ENCODE data around the gene YAP1. TPM values are rescaled to one million over a fixed set of nuclear protein-coding genes. Genes with fewer than 3 reads are reported as not detected.

Gene YAP1
- total and polyA plus RNA-seq, 2 experiments from 2014 or later: 20.6 to 111 TPM

GRCh38 chr11:102070766-102071165 is 39.5 kb upstream of the YAP1 start:
- Histone ChIP-seq H4K20me1 (ENCODE audit: insufficient read depth, poor library complexity, severe bottlenecking) (no peaks in the 10 kb centered on the region), H3K4me3 (no peak overlapping the region), H3K79me2 (no peaks in the 10 kb centered on the region), H3K27ac (no peak overlapping the region), H3K36me3 (replicated peaks; ENCODE audit: insufficient read depth, low read depth) (no peaks in the 10 kb centered on the region), H3K4me1 (ENCODE audit: insufficient read depth) (no peaks in the 10 kb centered on the region), H3K9me2 (replicated peaks; ENCODE audit: insufficient read depth) (no peaks in the 10 kb centered on the region), H3K27me3 (no peaks in the 10 kb centered on the region), H3K9me3 (ENCODE audit: low read depth) (peaks cover 5% of the 10 kb centered on the region), H2AFZ (no peak overlapping the region), H3K4me2 (no peak overlapping the region)
- 0% methylated on average over 1 of the region's 1 CpG for WGBS (ENCODE audit: low lambda C conversion rate, missing lambda C conversion rate)
- TF ChIP-seq CTCF (IDR thresholded peaks at IDR 0.05; ENCODE audit: poor library complexity) (no peak), EZH2 (IDR thresholded peaks at IDR 0.05; ENCODE audit: borderline replicate concordance) (no peak), EZH2phosphoT487 (IDR thresholded peaks at IDR 0.05; ENCODE audit: low read depth, severe bottlenecking, unreplicated experiment) (no peak)
- DNase-seq (ENCODE audit: low spot score): no peak

- H3K4me3 ChIP-seq: no peak overlapping the region
- H3K4me1 ChIP-seq (ENCODE audit: insufficient read depth): no peaks in the 10 kb centered on the region
- 80% methylated on average over 1 of the region's 1 CpG for WGBS (ENCODE audit: low lambda C conversion rate, missing lambda C conversion rate)
- no peak overlapping the region for H2AFZ ChIP-seq
- TF ChIP-seq EZH2 (IDR thresholded peaks at IDR 0.05; ENCODE audit: borderline replicate concordance): no peak
- TF ChIP-seq EZH2phosphoT487 (IDR thresholded peaks at IDR 0.05; ENCODE audit: low read depth, severe bottlenecking, unreplicated experiment): no peak
- no peak for TF ChIP-seq CTCF (IDR thresholded peaks at IDR 0.05; ENCODE audit: poor library complexity)
- H3K9me2 ChIP-seq (replicated peaks; ENCODE audit: insufficient read depth): no peaks in the 10 kb centered on the region
- DNase-seq (ENCODE audit: low spot score): no peak
- H4K20me1 ChIP-seq (ENCODE audit: insufficient read depth, poor library complexity, severe bottlenecking): no peaks in the 10 kb centered on the region
- no peaks in the 10 kb centered on the region for H3K79me2 ChIP-seq
- no peaks in the 10 kb centered on the region for H3K27me3 ChIP-seq
- H3K9me3 ChIP-seq (ENCODE audit: low read depth): peaks cover 5% of the 10 kb centered on the region
- no peak overlapping the region for H3K27ac ChIP-seq
- H3K36me3 ChIP-seq (replicated peaks; ENCODE audit: insufficient read depth, low read depth): no peaks in the 10 kb centered on the region
- H3K4me2 ChIP-seq: no peak overlapping the region
Measured at GRCh38 chr11:102071497-102072472, 38.5 kb upstream of the YAP1 start.

- H4K20me1 ChIP-seq (ENCODE audit: insufficient read depth, poor library complexity, severe bottlenecking): no peaks in the 10 kb centered on the region
- no peak overlapping the region for H3K27ac ChIP-seq
- H3K4me2 ChIP-seq: no peak overlapping the region
- no peaks in the 10 kb centered on the region for H3K27me3 ChIP-seq
- DNase-seq (ENCODE audit: low spot score): no peak
- peaks cover 5% of the 10 kb centered on the region for H3K9me3 ChIP-seq (ENCODE audit: low read depth)
- 90% methylated on average over 2 of the region's 2 CpGs for WGBS (ENCODE audit: low lambda C conversion rate, missing lambda C conversion rate)
- no peak overlapping the region for H2AFZ ChIP-seq
- no peak for TF ChIP-seq EZH2phosphoT487 (IDR thresholded peaks at IDR 0.05; ENCODE audit: low read depth, severe bottlenecking, unreplicated experiment)
- H3K4me1 ChIP-seq (ENCODE audit: insufficient read depth): no peaks in the 10 kb centered on the region
- no peaks in the 10 kb centered on the region for H3K9me2 ChIP-seq (replicated peaks; ENCODE audit: insufficient read depth)
- no peaks in the 10 kb centered on the region for H3K79me2 ChIP-seq
- H3K4me3 ChIP-seq: no peak overlapping the region
- H3K36me3 ChIP-seq (replicated peaks; ENCODE audit: insufficient read depth, low read depth): no peaks in the 10 kb centered on the region
Measured at GRCh38 chr11:102073253-102073652, 37.0 kb upstream of the YAP1 start.

- H2AFZ ChIP-seq: no peak overlapping the region
- no peaks in the 10 kb centered on the region for H3K4me1 ChIP-seq (ENCODE audit: insufficient read depth)
- no peaks in the 10 kb centered on the region for H3K27me3 ChIP-seq
- no peaks in the 10 kb centered on the region for H4K20me1 ChIP-seq (ENCODE audit: insufficient read depth, poor library complexity, severe bottlenecking)
- no peak for TF ChIP-seq CTCF (IDR thresholded peaks at IDR 0.05; ENCODE audit: poor library complexity)
- TF ChIP-seq EZH2phosphoT487 (IDR thresholded peaks at IDR 0.05; ENCODE audit: low read depth, severe bottlenecking, unreplicated experiment): no peak
- no peak for TF ChIP-seq EZH2 (IDR thresholded peaks at IDR 0.05; ENCODE audit: borderline replicate concordance)
- no peak overlapping the region for H3K4me2 ChIP-seq
- no peak overlapping the region for H3K27ac ChIP-seq
- no peaks in the 10 kb centered on the region for H3K36me3 ChIP-seq (replicated peaks; ENCODE audit: insufficient read depth, low read depth)
- H3K79me2 ChIP-seq: no peaks in the 10 kb centered on the region
- H3K9me3 ChIP-seq (ENCODE audit: low read depth): no peaks in the 10 kb centered on the region
- DNase-seq (ENCODE audit: low spot score): no peak
- H3K9me2 ChIP-seq (replicated peaks; ENCODE audit: insufficient read depth): no peaks in the 10 kb centered on the region
- no peak overlapping the region for H3K4me3 ChIP-seq
Measured at GRCh38 chr11:102079625-102080024, 30.6 kb upstream of the YAP1 start.
